Tibial nerve (tissue), 3 donors: ENCODE results near the gene TESK2.

ENCODE experiments used
- CTCF ChIP-seq, 5 experiments: fragments of 200-600 bp in 3 of 5; fragments of 450-650 bp in 2 of 5; sonication (generic) in 3 of 5; IDR thresholded peaks; one replicate each; pipeline ENCODE4 v1.5.1; 2016 to 2019; ENCODE audit warnings: antibody characterized with exemption in 5 of 5, mild to moderate bottlenecking in 3 of 5, moderate library complexity in 2 of 5
- POLR2A ChIP-seq, 2 donors: fragments of 450-650 bp; IDR thresholded peaks; one replicate each; pipeline ENCODE4 v1.6.1; 2017; ENCODE audit warnings: antibody characterized with exemption in 2 of 2, mild to moderate bottlenecking in 2 of 2, moderate library complexity in 2 of 2

- TF ChIP-seq POLR2A (IDR thresholded peaks at IDR 0.05) (no peak), CTCF (IDR thresholded peaks at IDR 0.05) (no peak)
These were observed 20.1 kb upstream of the TESK2 start for GRCh38 chr1:45510972-45511527.
